ENCODE measurements around the gene CBX2. TPM values are rescaled to one million over a fixed set of nuclear protein-coding genes. Genes with fewer than 3 reads are reported as not detected.

CBX2 gene
- polyA plus RNA-seq, 2 of the 4 experiments (the other 2 are of a cell fraction): 7.4 to 16.4 TPM

DNA sequence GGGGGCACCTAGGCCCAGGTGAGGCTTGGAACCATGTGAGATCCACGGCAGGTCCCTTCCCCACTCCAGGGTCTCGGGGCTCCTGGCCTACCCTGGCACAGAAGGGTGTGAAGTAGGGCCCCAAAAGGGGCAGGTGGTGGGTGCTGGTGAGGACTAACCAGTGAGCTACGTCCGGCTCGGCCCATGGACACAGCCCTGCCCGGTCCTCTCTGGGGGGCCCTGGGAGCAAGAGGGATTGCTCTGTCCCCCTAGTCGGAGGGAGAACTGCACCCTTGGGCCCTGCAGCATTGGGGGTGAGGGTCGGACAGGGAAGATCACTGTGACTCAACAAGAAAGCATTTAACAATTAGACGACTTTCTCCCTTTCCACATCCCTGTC is 44.3 kb upstream of the CBX2 start:
- no peak overlapping the region for H3K4me3 ChIP-seq
- ChIA-PET CTCF (interaction anchor here (1.3 to 2.4 kb wide), 2 partner anchors 8 to 166 kb away, joined by 3 to 14 read pairs; no protein-coding TSS in a partner anchor), POLR2A (no interaction called here)
- WGBS (ENCODE audit: missing lambda C conversion rate): 50% methylated on average over 8 of the region's 9 CpGs
- ATAC-seq (no peak), FAIRE-seq (no peak), DNase-seq (ENCODE audit: low read depth in 1 of 2, low spot score in 1 of 2) (no peak)
- no peaks in the 10 kb centered on the region for H3K9me3 ChIP-seq
- TF ChIP-seq FOSL2 (IDR thresholded peaks at IDR 0.05): no peak
- no peak for TF ChIP-seq FOSL2 (CRISPR knock-in tag; IDR thresholded peaks at IDR 0.05)
- TF ChIP-seq SMC3 (IDR thresholded peaks at IDR 0.05): no peak
- no peak for TF ChIP-seq ZC3H11A (IDR thresholded peaks at IDR 0.05)
- TF ChIP-seq PHF8 (IDR thresholded peaks at IDR 0.05; ENCODE audit: borderline replicate concordance, low read depth): no peak
- no peak for TF ChIP-seq KDM1A (IDR thresholded peaks at IDR 0.05; ENCODE audit: low read depth)
- TF ChIP-seq ESRRA (IDR thresholded peaks at IDR 0.05; ENCODE audit: borderline replicate concordance, low read length): no peak
- TF ChIP-seq, protein P1, sequence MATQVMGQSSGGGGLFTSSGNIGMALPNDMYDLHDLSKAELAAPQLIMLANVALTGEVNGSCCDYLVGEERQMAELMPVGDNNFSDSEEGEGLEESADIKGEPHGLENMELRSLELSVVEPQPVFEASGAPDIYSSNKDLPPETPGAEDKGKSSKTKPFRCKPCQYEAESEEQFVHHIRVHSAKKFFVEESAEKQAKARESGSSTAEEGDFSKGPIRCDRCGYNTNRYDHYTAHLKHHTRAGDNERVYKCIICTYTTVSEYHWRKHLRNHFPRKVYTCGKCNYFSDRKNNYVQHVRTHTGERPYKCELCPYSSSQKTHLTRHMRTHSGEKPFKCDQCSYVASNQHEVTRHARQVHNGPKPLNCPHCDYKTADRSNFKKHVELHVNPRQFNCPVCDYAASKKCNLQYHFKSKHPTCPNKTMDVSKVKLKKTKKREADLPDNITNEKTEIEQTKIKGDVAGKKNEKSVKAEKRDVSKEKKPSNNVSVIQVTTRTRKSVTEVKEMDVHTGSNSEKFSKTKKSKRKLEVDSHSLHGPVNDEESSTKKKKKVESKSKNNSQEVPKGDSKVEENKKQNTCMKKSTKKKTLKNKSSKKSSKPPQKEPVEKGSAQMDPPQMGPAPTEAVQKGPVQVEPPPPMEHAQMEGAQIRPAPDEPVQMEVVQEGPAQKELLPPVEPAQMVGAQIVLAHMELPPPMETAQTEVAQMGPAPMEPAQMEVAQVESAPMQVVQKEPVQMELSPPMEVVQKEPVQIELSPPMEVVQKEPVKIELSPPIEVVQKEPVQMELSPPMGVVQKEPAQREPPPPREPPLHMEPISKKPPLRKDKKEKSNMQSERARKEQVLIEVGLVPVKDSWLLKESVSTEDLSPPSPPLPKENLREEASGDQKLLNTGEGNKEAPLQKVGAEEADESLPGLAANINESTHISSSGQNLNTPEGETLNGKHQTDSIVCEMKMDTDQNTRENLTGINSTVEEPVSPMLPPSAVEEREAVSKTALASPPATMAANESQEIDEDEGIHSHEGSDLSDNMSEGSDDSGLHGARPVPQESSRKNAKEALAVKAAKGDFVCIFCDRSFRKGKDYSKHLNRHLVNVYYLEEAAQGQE (IDR thresholded peaks at IDR 0.05): no peak
- TF ChIP-seq ATOH8 (CRISPR knock-in tag; IDR thresholded peaks at IDR 0.05; ENCODE audit: low read depth): no peak
- H3K4me1 ChIP-seq: no peaks in the 10 kb centered on the region; the same call in 2 of the 3 replicates
- H3K27ac ChIP-seq: no peak overlapping the region
- H3K4me2 ChIP-seq: no peak overlapping the region

DNA sequence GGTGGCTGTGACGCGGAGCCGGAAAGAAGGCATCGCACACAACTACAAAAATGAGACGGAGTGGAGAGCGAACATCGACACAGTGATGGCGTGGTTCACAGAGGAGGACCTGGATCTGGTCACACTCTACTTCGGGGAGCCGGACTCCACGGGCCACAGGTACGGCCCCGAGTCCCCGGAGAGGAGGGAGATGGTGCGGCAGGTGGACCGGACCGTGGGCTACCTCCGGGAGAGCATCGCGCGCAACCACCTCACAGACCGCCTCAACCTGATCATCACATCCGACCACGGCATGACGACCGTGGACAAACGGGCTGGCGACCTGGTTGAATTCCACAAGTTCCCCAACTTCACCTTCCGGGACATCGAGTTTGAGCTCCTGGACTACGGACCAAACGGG is 42.9 kb upstream of the CBX2 start:
- Histone ChIP-seq H3K9me3 (no peaks in the 10 kb centered on the region), H3K27ac (no peak overlapping the region), H3K4me2 (no peak overlapping the region), H3K4me3 (no peak overlapping the region), H3K4me1 (no peaks in the 10 kb centered on the region; the same call in 2 of the 3 replicates)
- no peak for FAIRE-seq
- no peak for ATAC-seq
- TF ChIP-seq CHD4 (IDR thresholded peaks at IDR 0.05; ENCODE audit: borderline replicate concordance) (no peak), EP300 (IDR thresholded peaks at IDR 0.05) (no peak), HOXA7 (CRISPR knock-in tag; IDR thresholded peaks at IDR 0.05) (no peak), FOSB (CRISPR knock-in tag; IDR thresholded peaks at IDR 0.05) (no peak), BCL3 (IDR thresholded peaks at IDR 0.05) (no peak), EHMT2 (IDR thresholded peaks at IDR 0.05; ENCODE audit: low read depth) (no peak)
- TF ChIP-seq, protein P2, sequence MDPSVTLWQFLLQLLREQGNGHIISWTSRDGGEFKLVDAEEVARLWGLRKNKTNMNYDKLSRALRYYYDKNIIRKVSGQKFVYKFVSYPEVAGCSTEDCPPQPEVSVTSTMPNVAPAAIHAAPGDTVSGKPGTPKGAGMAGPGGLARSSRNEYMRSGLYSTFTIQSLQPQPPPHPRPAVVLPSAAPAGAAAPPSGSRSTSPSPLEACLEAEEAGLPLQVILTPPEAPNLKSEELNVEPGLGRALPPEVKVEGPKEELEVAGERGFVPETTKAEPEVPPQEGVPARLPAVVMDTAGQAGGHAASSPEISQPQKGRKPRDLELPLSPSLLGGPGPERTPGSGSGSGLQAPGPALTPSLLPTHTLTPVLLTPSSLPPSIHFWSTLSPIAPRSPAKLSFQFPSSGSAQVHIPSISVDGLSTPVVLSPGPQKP (IDR thresholded peaks at IDR 0.05; ENCODE audit: low read depth, low read length): no peak
- no peak for DNase-seq (ENCODE audit: low read depth in 1 of 2, low spot score in 1 of 2)
- CTCF ChIA-PET: interaction anchor here (1.2 to 4.4 kb wide), 2 partner anchors 11 to 22 kb away, joined by 3 to 22 read pairs; no protein-coding TSS in a partner anchor
- WGBS (ENCODE audit: missing lambda C conversion rate): 88% methylated on average over 32 of the region's 32 CpGs
- POLR2A ChIA-PET: no interaction called here
